Myocyte (in vitro differentiated cells): Measurements from ENCODE around the gene FYB1. TPM values are rescaled to one million over a fixed set of nuclear protein-coding genes. Genes with fewer than 3 reads are reported as not detected.
A peak's percentile ranks its signal among the peaks of the same experiment; 100 is the strongest.
"Not testable (repeated sequence)": the region's sequence is repeated elsewhere in the genome, so short reads cannot be mapped to it uniquely, and the experiment has no call there.

Experiments
- DNase-seq: peaks from one replicate; pipeline ENCODE4 v3.0.0-alpha.2; 2012; ENCODE audit warnings: low read depth
- total RNA-seq: library from RNA; depleted of rRNA; stranded (reverse); fragments of >200 nt; gene quantifications from 2 replicates; pipeline ENCODE4 v1.2.3, GENCODE V29; 2014

The FYB1 gene
- total RNA-seq, 1 donor from 2014 or later, result not detected

DNA sequence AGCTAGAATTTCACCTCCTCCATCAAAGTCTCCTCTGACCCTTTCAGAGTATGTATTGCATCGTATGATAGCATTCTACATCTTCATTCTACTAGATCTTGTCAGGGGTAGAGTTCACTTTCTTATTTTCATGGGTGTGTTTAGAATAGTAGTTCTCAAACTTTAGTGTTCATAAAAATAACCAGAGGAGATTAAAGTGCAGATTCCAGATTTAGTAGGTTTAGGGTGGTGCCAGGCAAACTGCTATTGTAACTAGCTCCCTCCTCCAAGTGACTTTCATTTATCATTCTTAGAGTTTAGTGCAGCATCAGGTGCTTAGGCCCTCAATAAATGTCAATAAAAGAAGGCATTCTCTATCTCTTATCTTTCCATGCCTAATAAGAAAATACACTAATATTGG, 7.2 kb upstream of the FYB1 start:
- DNase-seq, result no peak

DNA sequence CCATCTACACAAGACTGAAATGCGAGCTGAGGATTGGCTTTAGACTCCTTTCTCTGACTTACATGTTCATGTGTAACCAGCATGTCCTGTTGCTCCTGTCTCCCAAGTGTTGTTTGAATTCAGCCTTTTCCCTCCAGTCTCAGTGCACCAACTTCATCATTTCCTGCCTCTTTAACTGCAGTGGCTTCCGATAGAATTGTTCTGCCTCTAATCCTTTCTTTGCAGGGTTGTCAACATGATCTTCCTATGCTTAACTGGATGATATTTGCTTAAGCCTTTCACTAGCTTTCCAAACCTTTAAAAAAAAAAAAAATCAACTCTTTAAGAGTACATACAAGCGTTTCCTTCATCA, 6.7 kb upstream of the FYB1 start:
- no peak for DNase-seq

DNA sequence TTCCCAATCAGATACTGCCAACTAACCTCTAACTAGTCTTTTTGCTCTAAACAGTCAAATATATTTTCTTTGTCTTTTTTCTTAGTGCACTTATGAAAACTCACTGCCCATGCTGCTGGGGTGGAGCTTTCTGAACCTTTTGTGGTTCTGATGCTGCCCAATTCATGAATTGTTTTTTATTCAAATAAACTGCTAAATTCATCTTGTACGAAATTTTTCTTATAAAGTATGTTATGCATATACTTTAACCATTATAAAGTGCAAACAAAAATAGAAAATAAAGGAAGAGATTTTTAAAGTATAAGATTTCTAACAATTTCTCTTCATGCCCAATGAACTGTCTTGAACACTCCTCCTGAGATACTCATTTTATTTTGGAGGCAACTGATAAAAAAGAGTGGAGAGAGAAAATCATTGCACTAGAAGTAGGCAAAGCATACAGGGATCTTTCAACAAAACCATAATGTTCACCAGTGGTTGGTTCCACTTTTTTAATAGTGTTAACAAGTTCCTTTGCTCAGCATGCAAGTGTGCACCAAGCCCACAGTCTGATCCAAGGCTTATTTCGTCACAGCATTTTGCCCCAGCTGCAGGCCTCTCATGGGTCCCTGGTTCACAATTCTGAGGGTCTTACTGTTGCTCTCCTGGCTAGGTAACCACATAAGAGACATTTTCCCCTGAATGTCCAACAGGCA, 6.2 kb upstream of the FYB1 start:
- no peak for DNase-seq

DNA sequence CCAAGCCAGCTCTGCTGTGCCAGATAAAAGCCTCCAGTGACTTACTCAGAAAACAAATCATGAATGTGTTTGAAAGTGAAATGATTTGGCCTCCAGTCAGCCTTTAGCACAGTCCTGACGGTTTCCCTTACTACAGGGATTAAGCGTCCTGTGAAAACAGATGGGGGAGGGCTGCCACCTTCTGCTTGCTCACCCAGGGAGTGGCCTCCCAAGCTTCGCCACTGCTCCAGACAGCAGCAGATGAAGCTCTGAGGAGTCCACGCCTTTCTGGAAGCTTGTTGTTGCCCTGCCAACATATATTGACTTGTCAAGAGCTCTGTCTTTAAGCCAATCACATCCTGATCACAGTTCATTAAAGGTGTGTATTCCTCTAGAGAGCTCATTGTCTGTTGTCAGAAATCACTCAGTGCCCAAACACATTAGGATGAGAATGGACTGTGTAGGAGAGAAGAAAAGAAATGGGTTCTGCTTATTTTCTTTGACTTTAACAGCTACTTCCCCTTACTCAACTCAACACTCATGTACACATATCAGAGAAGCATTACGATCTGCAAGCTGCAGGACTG, 4.9 kb upstream of the FYB1 start:
- peak; percentile 32 for DNase-seq

DNA sequence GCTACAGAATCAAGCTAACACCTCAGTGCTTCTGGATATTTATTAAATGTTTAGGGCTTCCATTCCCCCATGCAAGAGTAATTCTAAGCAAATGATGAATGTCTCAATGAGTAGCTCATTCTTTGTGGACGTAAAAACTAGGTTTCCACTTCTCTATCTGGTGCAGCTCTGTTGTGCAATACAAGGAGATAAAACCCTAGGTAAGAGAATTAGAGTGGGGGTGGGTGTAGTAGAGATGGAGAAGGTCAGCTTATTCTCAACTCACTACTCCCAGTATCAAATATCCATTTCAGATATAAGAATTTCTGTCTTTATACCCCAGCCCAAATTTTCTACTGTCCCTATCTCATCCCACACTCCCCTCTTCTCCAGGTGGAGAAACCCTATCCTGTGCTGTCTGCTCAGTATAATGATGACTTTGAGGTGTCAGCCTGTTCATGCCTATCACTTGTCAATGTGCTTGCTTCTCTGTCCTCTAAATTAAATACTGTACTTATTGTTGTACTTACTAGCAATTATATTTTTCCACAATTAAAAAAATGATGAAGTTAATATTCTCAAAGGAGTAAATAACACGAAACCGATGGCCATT, 4.3 kb upstream of the FYB1 start:
- DNase-seq, result no peak

DNA sequence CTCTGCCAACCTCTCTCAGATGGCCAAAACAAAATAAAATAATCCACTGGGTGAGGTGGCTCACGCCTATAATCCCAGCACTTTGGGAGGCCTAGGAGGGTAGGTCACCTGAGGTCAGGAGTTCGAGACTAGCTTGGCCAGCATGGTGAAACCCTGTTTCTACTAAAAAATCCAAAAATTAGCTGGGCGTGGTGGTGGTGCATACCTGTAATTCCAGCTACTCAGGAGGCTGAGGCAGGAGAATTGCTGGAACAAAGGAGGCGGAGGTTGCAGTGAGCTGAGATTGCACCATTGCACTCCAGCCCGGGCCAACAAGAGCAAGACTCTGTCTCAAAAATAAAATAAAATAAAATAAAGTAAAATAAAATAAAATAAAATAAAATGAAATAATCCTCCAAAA, 2.3 kb upstream of the FYB1 start:
- not testable (repeated sequence) for DNase-seq

DNA sequence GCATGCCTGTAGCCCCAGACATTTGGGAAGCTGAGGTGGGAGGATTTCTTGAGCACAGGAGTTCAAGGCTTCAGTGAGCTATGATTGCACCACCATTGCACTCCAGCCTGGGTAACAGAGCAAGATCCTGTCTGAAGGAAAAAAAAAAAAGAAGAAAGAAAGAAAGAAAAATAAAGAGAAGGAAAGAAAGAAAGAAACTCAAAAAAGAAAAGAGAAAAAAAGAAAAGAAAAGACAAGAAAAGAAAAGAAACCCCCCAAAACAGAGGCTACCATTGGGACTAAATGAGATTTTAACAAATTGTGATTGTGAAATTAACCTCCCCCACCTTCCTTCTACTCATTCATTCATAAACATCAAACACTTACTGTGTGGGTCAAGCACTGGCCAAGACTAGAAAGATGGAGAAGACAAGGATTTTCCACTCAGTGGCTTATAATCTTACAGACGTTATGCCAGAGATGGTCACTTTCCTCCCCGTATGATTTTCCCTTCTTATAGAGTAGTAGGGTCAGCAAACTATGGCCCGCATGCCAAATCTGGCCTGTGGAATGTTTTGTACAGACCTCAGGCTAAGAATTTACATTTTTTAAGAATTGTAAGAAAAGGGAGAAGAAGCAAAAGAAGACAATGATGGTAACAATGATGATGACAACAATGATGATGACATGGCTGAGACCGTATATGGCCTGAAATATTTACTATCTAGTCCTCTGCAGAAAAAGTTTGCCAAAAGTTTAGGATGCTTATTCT, 1.1 kb upstream of the FYB1 start:
- no peak for DNase-seq

DNA sequence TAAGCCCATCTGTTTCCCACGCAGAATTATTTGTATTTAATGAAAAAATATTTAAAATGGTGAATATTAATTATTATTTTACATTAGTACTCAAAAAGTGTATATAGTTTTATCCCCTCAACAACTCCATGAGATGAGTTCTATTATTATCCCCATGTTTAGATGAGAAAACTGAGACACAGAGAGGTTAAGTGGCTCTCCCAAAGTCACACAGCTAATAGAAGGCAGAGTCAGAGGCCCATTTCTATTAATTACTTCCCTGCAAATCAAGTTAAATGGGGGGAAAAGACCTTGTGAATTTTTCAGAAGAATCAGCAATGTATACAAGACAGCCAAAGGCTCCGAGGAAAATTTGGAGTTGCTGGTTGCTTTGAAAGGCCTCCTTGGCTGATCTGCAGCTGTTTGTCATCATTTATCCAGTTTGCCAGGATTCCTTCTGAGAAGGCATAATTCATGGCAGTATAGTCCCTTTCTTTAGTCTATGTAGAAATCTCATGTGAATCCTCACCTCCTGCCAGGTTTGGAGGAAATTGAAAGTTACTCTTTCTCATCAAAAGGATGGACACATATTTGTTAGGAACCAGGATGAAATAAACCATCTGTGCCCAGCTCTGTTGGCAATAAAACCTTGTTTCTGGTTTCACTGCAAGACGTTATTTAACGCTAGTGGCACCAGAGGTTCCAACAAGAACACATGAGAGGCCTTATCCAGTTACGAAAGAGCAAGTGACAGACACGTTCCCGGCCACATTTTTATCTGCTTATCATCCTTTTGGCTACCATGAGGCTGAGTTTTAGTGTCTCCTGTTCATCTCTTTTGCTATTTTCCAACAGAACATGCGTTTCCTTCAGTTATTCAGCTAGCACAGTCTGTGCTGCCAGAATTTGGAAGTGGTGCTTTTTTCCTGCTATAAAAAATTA, 621 bp downstream of the FYB1 start:
- DNase-seq, result peak; percentile 42

DNA sequence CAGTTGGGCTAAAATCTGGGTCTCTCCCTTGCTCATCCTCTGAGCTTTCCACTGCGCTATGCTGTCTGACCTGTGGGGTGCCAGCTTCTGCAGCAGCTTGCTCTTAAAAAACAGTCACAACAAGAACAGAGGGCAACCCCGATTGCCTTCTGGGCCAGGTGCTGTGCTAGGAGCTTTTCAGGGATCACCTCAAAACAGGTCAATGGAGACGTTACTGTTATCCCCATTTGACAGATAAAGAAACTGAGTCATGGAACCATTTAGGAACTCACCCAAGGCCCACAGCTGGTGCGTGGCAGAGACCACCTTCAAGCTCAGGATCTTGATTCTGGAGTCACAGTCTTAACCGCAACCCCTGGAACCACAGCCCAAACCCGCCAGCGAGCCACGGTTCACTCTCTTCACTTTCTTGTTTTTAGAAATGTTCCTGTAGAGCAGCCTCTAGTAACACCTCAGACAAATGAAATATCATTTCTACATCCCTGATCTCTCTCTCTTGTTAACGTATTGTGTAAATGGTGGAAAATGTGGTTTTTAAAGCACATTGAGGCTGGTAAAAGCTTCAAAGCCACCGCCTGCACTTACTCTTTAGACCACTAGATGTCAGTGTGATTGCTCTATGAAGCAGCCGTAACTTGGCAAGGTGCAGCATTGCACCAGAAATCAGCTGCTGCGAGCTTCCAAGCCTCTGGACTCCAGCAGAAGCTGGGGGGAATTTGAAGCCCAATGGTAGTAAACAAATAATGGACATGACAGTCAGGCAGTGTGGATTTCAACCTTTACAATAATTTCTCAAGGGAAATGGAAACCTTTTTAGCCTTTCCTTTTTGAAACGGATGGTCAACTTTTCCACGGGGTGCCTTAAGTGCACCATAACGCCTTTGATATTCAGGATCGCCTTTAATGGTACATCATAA, 1.7 kb downstream of the FYB1 start:
- peak; percentile 83 for DNase-seq

DNA sequence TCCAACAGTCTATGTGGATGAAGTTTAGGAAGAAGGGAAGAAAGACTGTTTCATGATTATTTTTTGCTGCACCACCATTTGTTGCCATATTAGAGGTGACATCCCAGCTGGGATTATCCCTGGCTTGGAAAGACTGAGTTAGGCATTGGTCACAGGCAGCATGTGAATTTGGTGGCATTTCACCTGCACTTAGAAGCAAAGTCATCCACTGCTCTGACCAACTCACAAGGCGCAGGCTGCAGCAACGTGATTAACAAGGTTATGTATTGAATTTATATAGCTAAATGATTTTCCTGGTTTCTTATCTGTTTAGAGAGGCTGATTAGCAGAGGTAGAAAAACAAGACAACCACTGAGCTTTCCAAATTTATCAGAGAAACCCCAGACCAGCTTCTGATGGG, 2.7 kb downstream of the FYB1 start:
- DNase-seq, result no peak

DNA sequence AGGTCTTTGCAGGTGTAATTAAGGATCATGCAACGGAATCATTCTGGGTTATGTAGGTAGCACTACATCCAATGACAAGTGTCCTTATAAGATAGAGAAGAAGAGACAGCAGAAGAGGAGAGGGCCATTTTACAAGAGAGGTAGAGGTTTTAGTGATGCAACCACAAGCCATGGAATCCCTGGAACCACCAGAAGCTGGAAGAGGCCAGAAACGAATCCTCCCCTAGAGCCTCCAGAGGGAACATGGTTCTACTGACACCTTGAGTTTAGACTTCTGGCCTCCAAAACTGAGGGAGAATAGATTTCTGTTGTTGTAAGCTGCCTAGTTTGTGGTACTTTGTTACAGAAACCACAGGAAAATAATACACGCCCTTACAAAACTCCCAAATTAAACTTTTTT, 3.5 kb downstream of the FYB1 start:
- DNase-seq, result no peak

DNA sequence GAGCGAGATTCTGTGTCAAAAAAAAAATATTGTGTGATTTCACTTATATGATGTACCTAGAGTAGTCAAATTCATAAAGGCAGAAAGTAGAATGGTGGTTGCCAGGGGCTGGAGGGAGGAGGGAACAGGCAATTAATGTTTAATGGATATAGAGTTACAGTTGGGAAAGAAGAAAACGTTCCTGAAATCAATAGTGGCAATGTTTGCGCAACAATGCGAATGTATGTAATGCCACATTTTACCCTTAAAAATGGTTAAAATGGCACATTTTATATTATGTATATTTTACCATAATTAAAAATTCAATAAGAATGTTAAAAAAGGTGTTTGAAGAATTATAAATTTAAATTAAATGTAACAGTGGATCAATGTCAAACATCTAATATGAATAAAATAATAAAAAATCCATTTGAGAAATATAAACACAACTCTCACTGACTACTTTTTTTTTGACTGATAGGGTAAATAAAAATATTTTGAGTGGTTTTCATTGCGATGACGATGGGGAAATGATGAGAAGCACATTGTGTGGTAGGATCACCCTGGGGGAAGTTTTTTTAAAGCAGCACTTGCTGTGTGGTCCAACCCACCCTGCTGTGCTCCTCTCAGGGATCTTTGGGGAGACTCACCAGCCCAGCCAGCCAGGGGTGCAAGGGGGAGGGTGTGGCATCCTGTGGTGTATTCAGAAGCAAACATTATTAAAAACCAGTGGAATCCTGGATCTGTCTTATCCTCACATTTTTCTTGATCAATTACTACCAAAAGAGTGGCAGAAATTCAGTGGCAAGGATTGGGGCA, 4.3 kb downstream of the FYB1 start:
- no peak for DNase-seq

DNA sequence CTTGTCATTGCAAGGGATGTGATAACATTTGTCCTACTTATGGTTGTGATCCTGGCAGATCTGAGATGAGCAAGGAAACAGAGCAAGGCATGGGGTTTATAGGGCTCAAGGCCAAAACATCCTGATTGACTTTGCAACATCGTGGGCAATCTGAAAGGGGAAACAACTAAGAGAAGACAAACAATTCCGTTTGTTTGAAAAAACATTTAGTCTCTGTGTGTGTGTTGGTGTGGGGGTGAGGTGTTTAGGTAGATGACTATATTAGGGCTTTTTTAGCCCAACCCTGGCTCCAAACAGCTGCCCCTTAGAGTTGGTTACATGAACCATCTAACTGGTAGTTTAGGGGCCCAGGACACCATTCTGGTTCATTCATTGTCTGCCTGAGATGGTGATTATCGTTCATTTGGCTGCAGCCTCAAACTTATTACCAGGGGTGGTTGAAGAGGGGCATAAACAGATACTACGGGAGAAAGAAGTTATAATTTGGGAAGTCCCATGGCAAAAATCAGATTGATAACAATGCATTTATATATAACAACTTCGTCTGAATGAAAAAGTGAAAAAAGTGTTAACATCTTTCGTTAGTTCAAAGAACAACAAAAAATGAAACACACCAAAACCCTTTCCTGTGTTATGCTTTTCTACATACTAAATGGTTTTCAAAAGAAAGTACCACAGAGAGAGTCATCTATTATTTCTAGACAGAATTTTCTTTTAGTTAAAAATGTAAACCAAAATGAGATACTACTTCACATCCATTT, 5.7 kb downstream of the FYB1 start:
- DNase-seq, result no peak

DNA sequence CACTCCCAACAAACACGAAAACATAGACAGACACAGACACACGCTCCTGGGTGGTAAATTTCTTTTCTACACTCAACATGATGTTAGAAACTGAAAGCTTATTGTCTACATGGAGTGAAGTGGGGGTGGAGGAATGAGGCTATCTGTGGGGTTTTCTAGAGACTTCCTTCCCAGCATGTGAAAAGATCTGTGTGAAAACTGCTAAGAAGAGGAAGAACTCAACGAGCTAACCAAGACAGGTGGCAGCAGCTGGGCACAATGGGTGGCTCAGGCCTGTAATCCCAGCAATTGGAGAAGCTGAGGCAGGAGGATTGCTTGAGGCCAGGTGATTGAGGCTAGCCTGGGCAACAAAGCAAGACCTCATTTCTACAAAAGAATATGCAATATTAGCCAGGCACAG, 7.6 kb downstream of the FYB1 start:
- no peak for DNase-seq

DNA sequence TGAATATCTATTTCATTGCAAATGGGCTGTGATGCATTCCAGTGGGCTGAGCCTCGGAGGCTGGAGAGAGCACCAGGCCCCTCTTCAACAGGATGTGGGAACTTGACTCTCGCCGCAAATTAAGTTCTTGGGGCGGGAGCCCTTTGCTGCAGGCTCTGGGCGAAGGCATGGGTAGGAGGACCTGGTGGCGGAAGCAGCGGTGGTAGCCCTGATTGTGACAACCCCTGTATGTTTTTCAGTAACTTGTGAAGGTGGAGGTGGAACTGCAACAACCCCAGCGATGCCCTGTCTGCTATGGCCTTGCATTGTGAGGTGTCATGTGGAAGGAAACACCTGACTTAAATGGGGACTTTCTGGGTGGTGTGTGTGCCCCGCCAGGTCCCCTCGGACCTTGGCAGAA, 9.4 kb downstream of the FYB1 start:
- no peak for DNase-seq

DNA sequence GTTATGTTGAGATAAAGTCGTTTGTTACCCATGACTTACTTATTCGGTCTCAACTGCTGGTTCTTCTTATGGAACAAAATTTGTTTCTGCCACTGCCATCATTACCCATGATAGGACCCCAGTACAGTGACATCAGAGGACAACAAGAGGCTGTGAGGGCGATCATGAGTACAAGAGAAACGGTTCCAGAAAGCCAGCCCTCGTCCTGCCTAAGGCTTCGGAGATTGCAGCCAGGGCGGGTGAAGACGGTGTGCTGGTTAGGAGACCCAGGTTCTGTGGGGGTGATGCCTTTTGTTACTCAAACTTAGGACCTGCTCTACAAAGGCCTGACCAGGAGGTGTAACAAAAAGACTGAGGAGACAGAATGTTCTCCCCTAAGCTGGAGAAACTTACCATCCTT, 10.9 kb downstream of the FYB1 start:
- no peak for DNase-seq

DNA sequence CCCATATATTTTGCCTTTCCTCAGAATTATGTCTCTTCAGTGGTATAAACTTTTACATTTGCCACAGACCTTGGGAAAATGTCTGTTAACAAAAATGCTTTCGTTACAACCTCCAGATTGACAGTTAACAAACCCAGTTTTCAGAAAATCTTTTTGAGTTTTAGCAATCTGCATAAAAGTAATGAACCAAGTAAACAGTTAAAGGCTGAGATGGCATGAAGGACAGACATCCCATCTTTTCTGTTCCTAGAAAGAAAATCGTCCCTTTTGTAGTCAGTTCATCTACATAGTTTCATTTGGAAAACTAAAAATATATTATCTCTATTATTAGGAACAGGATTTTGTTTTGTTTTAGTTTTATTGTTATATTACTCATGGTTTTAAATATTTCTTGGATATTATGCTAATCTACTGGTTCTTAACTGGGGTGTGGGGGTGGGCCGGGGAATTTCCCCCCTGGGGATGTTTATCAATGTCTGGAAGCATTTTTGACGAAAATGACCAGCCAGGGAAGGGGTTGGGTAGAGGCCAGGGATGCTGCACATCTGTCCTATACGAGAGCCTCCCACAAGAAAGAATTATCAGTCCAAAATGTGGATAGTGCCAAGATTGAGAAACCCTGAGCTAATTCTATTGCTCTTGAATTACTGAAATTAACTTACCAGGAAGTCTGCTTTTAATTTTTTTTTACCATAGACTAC, 11.9 kb downstream of the FYB1 start:
- DNase-seq, result no peak
